GM18499 (cell line): ENCODE results near the gene MEI1.
"Not testable (repeated sequence)": the region's sequence is repeated elsewhere in the genome, so short reads cannot be mapped to it uniquely, and the experiment has no call there.

ENCODE experiments used
- ATAC-seq: cut with Tn5 transposase; IDR thresholded peaks from one replicate; pipeline ENCODE4 v1.9.1; 2021; ENCODE audit warnings: moderate number of reproducible peaks; ENCODE audit not compliant: insufficient read depth, unreplicated experiment

Gene MEI1

DNA sequence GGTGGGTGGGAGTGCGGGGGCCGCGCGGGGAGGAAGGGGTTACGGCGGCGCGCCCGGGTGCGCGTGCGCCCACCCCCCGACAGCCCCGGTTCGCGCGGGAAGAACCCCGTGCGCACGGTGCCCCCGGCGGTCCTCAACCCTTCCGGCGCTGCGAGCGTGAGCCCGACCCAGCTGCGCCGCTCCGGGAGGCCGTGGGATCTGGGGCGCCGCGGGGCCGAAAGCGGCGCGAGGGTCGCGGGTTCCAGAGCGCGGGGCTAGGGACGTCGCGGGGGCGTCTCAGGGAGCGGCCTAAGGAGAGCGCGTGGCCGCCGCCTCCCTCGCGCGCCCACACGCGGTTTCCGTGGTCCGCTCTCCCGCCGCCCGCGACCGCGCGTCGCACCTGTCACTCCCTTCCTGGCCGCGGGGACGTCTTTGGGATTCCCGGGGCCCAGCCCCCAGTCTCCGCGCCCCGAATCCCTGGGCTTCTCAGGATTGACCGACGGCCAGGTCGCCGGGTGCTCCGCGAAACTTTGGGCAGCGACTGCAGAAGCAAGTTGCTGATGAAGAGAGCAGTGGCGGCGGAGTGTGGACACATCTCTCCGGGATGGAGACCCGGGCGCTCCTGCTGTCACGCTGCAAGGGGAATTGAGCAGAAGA lies 134.2 kb downstream of the MEI1 start:
- no peak for ATAC-seq

DNA sequence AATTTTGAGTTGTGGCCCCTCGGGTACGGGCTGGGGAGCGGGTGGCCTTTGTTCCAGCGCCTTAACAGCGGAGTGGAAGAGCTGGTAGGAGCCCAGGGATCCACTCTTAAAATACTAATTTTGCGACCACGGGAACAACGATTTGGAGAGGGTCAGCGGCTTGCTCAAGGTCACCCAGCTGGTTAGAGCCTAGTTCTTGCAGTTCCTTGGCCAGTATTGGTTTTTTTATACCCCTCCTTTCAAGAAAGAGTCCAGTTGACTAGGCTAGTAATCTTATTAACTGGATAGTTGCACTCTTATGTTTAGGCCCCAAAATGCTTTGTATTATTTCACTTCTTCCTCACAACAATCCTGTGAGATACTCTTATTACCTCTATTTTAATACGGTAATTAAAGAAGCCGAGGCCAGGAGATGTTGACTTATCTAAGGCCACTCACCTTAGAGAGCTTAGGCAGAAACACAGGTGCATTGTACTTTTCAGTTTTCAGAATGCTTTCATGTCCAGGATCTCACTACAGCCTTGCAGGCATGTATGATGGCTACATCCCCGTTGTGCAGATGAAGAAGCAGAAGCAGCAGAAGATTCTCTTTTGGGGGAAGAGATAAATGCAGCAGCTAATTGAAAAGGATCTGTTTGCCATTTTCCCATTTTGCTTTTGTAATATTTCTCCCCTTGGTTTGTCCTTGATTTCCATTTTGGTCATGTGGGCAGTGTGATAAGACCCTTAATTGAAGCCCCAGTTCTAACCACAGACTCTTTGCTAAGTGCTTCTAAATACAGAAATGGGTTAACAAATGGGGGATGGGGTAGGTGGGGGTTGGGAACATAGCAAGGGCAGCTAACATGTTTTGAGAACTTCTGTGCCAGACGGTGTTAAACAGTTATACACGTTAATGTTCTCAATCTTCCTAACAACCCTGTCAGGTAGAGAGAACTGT lies 135.0 kb downstream of the MEI1 start:
- no peak for ATAC-seq

DNA sequence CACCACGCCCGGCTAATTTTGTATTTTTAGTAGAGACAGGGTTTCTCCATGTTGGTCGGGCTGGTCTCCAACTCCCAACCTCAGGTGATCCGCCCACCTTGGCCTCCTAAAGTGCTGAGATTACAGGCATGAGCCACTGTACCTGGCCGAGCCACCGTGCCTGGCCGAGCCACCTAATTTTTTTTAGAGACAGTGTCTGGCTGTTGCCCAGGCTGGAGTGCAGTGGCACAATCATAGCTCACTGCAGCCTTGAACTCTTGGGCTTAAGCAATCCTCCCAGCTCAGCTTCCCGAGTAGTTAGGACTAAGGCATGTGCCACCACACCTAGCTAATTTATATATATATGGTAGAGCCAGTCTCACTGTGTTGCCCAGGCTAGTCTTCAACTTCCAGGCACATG lies 136.2 kb downstream of the MEI1 start:
- ATAC-seq = not testable (repeated sequence)

DNA sequence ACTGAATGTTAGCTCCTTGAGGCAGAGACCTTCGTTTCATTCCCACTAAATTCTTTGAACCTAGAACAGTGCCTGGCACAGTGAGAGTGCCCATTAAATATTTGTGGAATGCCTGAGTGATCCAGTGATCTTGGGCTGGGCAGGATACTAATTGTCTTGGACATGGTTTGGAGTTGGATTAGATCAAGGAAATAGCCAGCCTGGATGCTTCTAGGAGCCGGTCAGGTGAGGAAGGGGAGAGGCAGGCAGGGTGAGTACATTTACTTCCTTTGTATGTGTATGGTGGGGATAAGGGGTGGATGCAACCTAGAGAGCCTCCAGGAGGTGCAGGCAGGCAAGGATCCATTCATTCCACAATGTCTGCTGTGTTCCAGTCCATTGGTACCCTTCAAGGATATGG lies 137.2 kb downstream of the MEI1 start:
- no peak for ATAC-seq

DNA sequence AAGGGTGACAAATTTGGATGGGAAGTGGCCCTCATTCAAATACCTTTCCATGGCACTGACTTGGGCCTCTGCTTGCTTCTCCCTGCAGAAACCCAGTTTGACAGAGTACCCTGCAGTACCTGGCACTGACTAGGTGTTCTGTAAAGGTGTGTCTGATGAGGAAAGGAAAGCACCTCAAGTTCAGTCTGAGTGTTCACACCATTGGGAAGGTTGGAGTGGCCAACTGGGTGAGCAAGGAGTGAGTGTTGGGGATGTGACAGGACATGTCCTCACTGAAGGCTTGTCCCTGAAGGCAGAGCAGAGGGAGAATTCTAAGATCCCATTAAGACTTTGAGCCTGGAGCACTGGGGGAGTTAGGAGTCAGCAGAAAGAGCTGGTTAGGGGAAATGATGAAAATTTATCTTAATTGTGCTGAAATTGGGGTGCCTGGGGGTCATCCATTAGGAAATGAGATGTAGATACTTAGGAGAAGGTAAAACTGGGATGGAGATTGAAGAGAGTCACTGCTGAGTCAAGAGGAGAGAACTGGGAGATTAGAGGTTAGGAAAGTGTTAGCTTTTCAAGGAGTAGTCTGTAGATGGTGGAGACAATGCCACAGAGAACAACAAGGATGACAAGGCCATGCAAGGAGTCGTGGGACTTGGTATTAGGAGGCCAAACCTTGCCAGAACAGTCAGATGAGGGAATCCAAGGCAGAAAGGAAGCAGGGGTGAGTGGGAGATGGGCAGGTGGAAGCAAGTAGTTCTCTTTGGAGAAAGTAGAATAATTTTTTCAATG lies 139.7 kb downstream of the MEI1 start:
- ATAC-seq = no peak

DNA sequence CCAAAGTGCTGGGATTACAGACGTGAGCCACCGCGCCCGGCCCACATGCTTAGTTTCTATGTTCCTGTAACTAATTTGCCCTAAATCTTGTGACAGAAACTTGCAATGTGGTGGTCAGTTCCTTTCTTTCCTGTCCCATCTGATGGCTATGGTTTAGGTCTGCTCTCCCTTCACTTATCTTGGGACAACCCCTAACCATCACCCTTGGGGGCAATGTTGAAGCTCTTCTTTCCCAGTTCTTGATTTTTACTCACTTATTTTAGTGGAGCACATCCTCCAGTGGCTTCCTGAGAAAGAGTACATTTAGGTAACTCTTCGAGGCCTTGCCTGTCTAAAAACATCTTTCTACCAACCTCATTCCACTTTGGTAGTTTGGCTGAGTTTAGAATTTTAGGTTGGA lies 140.9 kb downstream of the MEI1 start:
- ATAC-seq = no peak

DNA sequence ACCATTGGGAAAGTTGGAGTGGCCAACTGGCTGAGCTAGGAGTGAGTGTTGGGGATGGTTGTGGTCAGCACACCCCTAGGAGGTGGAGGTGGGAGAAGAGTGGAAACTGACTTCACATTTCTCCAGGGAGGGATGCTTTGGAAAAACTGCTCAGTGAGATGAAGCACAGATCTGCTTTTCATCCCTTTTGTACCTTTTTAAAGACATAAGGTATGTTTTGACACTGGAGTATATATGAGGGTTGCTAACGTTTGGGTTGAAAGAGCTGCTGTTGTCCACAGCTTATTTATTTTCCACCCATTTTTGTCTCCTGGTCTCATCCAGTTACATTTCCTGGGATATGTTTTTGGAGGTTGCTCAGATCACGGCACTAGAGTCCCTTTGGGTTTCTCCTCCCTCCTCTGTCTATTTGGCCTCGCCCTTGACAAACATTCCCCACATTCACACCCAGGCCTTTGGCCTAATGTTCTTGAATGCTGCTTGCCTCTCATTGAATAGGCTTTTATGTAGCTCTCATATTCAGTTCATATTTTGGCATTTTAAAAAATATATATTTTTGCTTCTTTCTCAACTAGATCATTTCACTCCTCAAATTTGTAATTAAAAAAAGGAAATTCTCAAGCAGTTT lies 141.9 kb downstream of the MEI1 start:
- ATAC-seq = no peak

DNA sequence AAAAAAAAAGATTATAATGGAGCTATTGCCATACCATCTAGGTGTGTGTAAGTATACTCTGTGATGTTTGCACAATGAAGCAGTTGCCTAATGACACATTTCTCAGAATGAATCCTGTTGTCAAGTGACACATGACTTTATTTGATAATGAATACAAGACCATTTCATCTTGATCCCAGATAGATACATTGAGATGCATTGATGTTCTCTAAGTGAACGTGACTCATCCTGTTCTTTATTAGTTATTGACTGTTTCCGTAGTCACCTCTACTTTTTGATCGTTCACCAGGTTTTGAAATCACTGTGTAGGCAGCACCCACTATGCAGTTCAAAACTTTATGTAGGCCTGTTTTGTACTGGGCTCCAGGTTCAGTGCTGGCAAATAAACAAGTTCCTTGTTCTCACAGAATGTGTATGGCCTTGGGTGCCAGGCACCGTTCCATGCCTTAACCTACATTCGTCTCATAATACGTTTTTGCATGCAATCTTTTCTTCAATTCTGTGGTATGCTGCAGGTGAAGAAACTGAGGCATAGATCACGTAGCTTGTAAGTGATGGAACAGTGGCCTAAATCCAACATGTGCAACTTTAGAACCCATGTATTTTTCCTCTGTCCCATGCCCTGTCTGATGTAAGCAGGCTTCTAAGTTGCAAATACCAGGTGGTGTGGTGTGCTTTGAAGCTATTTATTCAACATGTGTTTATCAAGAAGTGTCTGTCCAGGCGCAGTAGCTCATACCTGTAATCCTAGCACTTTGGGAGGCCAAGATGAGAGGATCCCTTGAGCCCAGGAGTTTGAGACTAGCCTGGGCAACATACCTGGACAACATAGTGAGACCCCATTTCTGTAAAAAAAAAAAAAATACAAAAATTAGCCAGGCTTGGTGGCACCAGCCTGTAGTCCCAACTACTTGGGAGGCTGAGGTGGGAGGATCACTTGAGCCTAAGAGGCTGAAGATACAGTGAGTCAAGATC lies 144.0 kb downstream of the MEI1 start:
- no peak for ATAC-seq

DNA sequence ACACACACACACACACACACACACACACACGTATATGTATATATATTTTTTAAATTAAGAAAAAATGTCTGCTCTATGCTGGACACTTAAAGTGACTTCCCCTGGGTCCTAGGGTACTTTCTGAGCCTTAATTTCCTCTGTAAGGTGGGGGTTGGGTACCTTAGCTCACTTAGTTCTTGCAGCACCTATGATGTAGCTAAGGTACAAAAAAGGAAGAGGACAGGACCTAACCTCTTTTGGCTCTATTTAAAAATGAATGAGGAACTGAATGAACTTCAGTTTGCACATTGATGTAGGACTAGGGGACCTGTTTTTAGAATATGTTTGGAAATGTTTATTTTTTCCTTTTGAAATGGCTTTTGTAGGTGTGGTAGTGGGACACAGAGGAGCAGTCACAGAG lies 144.7 kb downstream of the MEI1 start:
- no peak for ATAC-seq

DNA sequence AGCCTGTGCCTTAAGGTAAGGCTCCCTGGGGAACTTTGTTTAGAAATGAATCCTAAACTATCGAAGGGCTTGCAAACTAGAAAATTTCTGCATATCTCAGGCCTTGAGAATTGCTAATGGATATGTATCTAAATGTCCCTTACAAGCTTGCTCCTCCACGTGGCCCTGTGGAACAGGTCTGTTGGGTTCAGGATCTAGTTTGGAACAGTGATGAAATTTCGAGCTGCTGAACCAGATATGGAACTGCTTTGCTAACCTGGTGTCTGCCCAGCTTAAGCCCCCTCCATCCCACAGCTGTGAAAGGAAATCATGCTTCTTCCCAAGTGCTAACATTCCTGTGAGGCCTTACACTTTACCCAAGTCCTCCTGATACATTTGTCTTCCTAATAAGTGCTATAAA lies 145.2 kb downstream of the MEI1 start:
- no peak for ATAC-seq

DNA sequence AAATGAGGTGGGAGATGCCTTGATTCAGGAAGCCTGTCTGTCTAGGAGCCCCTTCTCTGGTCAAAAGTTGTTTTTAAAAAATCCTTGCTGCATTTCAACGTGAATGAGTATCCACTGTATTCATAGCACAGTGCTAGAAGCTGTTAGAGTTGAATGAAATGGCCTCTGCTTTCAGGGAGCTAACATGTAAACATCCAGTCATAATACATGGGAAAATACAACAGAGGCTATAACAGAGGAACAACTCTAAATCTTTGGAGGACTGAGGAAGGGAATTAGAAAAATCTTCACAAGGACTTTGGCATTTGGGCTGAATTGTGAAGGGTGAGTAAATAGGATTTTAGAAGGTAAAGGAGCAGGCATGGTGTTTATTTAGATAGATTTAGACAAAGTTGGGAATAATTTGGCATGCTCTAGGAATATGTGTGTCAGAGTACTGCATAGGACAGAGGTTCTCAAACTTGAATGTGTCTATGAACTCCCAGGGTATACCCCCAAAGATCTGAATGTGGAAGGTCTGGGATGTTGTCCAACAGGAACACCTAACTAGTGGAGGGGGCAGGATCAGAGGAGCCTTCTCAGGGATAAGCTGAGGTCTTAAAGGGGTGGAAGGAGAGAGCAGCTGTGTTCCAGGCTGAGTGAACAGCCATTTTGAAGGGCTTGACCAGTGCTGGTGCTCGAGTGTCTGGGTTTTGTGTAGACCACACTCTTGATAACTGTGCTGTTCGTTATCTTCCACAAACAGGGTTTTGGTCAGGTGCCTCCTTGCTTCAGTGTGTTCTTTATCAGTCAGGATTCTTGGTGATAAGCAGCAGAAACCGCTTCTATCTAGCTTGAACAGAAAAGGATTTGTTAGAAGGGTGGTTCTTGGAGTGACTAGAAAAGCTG lies 146.3 kb downstream of the MEI1 start:
- no peak for ATAC-seq

DNA sequence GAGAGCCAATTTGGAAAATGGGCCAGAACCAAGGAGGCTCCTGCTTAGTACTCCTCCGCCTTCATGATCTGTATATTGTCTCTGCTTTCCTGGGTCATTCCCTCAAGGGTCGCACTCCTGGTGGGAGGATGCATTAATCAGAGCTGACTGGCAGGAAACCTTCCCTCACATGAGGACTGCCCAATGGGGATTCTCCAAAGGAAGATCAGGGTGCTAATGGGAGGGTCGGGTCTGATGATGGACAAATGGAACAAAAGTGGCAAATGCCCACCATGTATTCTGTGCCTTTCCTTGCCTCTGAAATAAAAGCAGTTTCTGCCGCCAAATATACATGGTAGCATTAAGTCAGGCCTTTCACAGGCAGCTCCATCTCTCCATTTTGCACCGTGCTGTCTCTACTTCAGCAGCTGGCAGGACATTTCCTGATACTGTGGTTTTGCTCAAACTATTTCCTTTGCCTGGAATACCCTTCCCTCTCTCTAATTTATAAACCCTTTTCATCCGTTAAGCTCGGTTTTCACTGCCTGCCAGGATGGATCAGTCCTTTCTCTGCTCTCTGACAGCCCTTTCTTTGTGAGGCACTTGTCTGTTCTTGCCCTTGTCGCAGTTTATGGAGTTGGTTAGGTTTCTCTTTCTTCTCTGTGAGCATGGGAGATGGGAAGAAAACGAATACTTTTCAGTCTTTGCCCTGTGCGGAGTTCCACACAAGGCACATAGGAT lies 147.1 kb downstream of the MEI1 start:
- no peak for ATAC-seq

DNA sequence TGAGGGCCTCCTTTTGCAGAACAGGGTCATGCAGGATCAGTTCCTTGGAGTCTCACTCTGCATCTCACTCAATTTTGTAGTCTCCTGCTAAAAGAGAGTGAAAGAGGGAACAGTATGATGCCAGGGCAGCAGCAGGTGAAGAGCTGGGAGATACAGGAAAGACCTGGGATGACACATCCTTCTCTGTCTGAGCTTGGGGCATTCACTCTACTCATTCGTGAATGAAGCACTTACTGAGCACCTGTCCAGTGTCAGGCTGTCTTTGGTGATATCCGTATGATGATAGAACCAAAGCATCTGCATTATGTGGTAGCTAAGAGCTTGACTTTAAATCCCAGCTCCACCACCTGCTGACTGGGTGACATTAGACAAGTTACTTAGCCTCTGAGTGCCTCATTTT lies 148.0 kb downstream of the MEI1 start:
- ATAC-seq = no peak

DNA sequence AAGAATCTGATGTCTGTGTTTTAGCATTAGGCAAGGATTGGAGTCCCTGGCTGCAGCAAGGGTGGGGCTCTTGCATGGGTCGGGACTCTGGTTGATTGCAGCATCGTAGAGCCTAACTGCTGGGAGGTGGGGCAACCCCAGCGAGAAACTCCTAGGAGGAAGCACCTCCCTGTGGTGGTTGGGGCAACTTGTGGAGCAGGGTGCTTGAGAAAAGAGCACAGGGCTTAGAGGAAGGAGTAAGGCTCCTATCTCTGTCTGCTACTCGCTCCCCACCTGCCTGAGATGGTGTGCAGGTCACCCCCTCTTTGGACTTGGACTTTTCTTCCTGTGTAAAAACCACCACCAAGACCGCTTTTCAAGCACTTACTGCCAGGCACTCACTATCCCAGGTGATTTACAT lies 149.2 kb downstream of the MEI1 start:
- ATAC-seq = no peak
